OCI-LY1 (cell line): ENCODE measurements around the gene RNF168.

Source experiments
- EZH2 ChIP-seq: fragments of 200-600 bp; sonication (generic), shearing (Covaris generic); IDR thresholded peaks from 2 replicates; pipeline ENCODE4 v1.8.0; 2017; ENCODE audit warnings: borderline replicate concordance, mixed run types, mild to moderate bottlenecking, antibody characterized with exemption, low read length, moderate library complexity, mixed read lengths
- TF ChIP-seq, protein P1 (sequence below): fragments of 200-600 bp; sonication (generic), shearing (Covaris generic); IDR thresholded peaks from 2 replicates; pipeline ENCODE4 v1.5.1; 2017; ENCODE audit warnings: mild to moderate bottlenecking, antibody characterized with exemption, low read length, moderate library complexity, mixed read lengths

DNA sequence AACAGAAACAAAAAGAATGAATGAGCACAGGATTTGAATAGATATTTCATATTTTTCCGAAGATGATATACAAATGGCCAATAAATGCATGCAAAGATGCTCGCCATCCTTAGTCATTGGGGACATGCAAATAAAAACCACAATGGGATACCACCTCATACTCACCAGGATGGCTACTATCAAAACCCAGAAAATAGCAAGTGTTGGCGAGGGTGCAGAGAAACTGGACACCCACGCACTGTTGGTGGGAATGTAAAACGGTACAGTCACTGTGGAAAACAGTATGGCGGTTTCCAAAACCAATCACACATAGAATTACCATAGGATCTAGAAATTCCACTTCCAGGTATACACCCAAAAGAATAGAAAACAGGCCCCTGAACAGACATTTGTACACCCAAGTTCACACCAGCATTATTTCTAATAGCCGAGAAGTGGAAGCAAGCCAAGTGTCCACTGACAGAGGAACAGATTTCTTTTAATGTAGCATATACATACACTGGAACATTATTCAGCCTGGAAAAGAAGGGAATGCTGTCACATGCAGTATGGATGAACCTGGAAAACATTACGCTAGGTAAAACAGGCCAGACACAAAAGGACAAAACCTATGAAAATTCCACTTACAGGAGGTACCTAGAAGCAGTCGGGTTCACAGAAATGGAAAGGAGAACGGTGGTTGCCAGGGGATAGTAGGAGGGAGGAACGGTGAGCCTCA is 3.6 kb downstream of the RNF168 start:
- TF ChIP-seq, protein P1, sequence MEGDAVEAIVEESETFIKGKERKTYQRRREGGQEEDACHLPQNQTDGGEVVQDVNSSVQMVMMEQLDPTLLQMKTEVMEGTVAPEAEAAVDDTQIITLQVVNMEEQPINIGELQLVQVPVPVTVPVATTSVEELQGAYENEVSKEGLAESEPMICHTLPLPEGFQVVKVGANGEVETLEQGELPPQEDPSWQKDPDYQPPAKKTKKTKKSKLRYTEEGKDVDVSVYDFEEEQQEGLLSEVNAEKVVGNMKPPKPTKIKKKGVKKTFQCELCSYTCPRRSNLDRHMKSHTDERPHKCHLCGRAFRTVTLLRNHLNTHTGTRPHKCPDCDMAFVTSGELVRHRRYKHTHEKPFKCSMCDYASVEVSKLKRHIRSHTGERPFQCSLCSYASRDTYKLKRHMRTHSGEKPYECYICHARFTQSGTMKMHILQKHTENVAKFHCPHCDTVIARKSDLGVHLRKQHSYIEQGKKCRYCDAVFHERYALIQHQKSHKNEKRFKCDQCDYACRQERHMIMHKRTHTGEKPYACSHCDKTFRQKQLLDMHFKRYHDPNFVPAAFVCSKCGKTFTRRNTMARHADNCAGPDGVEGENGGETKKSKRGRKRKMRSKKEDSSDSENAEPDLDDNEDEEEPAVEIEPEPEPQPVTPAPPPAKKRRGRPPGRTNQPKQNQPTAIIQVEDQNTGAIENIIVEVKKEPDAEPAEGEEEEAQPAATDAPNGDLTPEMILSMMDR: no peak
- no peak for TF ChIP-seq EZH2
